GM23338 (cell line): Measurements from ENCODE around the gene DHRS7B. TPM values are rescaled to one million over a fixed set of nuclear protein-coding genes. Genes with fewer than 3 reads are reported as not detected.

Experiments
- ATAC-seq: fragments of 200-7000 bp; cut with Tn5 transposase; 3 replicates; pipeline ENCODE4 v1.9.1; 2020
- DNase-seq: peaks from one replicate; pipeline ENCODE4 v3.0.0-alpha.2; 2015; ENCODE audit warnings: low spot score
- H2AFZ ChIP-seq: fragments of 200-600 bp; sonication (generic); 2 replicates; pipeline ENCODE4 v1.8.0; 2016; ENCODE audit warnings: antibody characterized with exemption, mild to moderate bottlenecking, moderate library complexity
- H3F3A ChIP-seq: fragments of 200-600 bp; sonication (generic); replicated peaks from 2 replicates; pipeline ENCODE4 v1.8.0; 2017; ENCODE audit warnings: antibody characterized with exemption, mixed run types, low read depth
- H3K27ac ChIP-seq: fragments of 200-600 bp; sonication (generic); 2 replicates; pipeline ENCODE4 v1.6.1; 2016; ENCODE audit warnings: low read depth
- H3K27me3 ChIP-seq: fragments of 200-600 bp; sonication (generic); 2 replicates; pipeline ENCODE4 v1.8.0; 2016; ENCODE audit warnings: mild to moderate bottlenecking, mixed run types, moderate library complexity; ENCODE audit not compliant: insufficient read depth
- H3K36me3 ChIP-seq: fragments of 200-600 bp; sonication (generic); 2 replicates; pipeline ENCODE4 v1.8.0; 2016; ENCODE audit warnings: mild to moderate bottlenecking; ENCODE audit not compliant: insufficient read depth
- H3K4me1 ChIP-seq: fragments of 200-600 bp; sonication (generic); 2 replicates; pipeline ENCODE4 v1.8.0; 2016; ENCODE audit warnings: mild to moderate bottlenecking, moderate library complexity; ENCODE audit not compliant: insufficient read depth
- H3K4me2 ChIP-seq: fragments of 200-600 bp; sonication (generic); 2 replicates; pipeline ENCODE4 v1.7.1; 2017; ENCODE audit warnings: mixed run types
- H3K4me3 ChIP-seq: fragments of 200-600 bp; sonication (generic); 2 replicates; pipeline ENCODE4 v1.6.1; 2016; ENCODE audit warnings: mixed run types
- H3K79me2 ChIP-seq: fragments of 200-600 bp; sonication (generic); replicated peaks from 2 replicates; pipeline ENCODE4 v1.8.0; 2017; ENCODE audit warnings: mild to moderate bottlenecking; ENCODE audit not compliant: insufficient read depth
- H3K9me2 ChIP-seq: fragments of 200-600 bp; sonication (generic); 2 replicates; pipeline ENCODE4 v1.8.0; 2017; ENCODE audit not compliant: insufficient read depth
- H4K20me1 ChIP-seq: fragments of 200-600 bp; sonication (generic); replicated peaks from 2 replicates; pipeline ENCODE4 v1.8.0; 2017; ENCODE audit warnings: mild to moderate bottlenecking; ENCODE audit not compliant: insufficient read depth
- H3K27ac Mint-ChIP-seq: 2 replicates; pipeline ENCODE4 v1.8.0; 2020; ENCODE audit warnings: inconsistent platforms, mild to moderate bottlenecking, moderate library complexity, mixed read lengths
- H3K27me3 Mint-ChIP-seq: 3 replicates; pipeline ENCODE4 v1.8.0; 2022; ENCODE audit warnings: low read depth, mild to moderate bottlenecking, moderate library complexity, mixed read lengths, inconsistent platforms; ENCODE audit not compliant: insufficient read depth, poor library complexity
- H3K36me3 Mint-ChIP-seq: 3 replicates; pipeline ENCODE4 v1.8.0; 2021; ENCODE audit warnings: low read depth, mild to moderate bottlenecking, inconsistent platforms, moderate library complexity, mixed read lengths
- H3K4me1 Mint-ChIP-seq: 3 replicates; pipeline ENCODE4 v1.8.0; 2020; ENCODE audit warnings: mild to moderate bottlenecking, inconsistent platforms, mixed read lengths
- H3K4me3 Mint-ChIP-seq: 3 replicates; pipeline ENCODE4 v1.8.0; 2021; ENCODE audit warnings: moderate library complexity, mild to moderate bottlenecking, inconsistent platforms, mixed read lengths
- H3K9me3 Mint-ChIP-seq: 3 replicates; pipeline ENCODE4 v1.8.0; 2020; ENCODE audit warnings: moderate library complexity, mild to moderate bottlenecking, inconsistent platforms, mixed read lengths
- CREB1 ChIP-seq: fragments of 250-450 bp; sonication (Bioruptor Pico); IDR thresholded peaks from 2 replicates; pipeline ENCODE4 v1.5.0; 2020; ENCODE audit warnings: low read depth, mild to moderate bottlenecking, moderate library complexity
- CTCF ChIP-seq, 2 experiments: fragments of 200-600 bp in 1 of 2; sonication (generic) in 1 of 2; conservative IDR thresholded peaks; 2 replicates each; pipeline versions ENCODE4 v1.5.1 to v1.6.1; 2016 to 2017; ENCODE audit warnings: antibody characterized with exemption in 2 of 2, low read depth in 2 of 2, mild to moderate bottlenecking in 2 of 2, moderate library complexity in 1 of 2
- ETS1 ChIP-seq: IDR thresholded peaks from 2 replicates; pipeline ENCODE4 v1.6.1; 2016; ENCODE audit warnings: antibody characterized with exemption
- EZH2 ChIP-seq: fragments of 200-600 bp; sonication (generic); IDR thresholded peaks from one replicate; pipeline ENCODE4 v1.8.0; 2017; ENCODE audit warnings: antibody characterized with exemption, mild to moderate bottlenecking, low read depth; ENCODE audit not compliant: unreplicated experiment
- EZH2phosphoT487 ChIP-seq: fragments of 200-600 bp; sonication (generic); IDR thresholded peaks from one replicate; pipeline ENCODE4 v1.8.1; 2018; ENCODE audit warnings: antibody characterized with exemption; ENCODE audit not compliant: unreplicated experiment
- JUNB ChIP-seq: IDR thresholded peaks from one replicate; pipeline ENCODE4 v1.6.1; 2016; ENCODE audit warnings: antibody characterized with exemption; ENCODE audit not compliant: unreplicated experiment
- NANOG ChIP-seq: IDR thresholded peaks from 2 replicates; pipeline ENCODE4 v1.6.1; 2016; ENCODE audit warnings: antibody characterized with exemption, borderline replicate concordance
- POLR2AphosphoS5 ChIP-seq: IDR thresholded peaks from 2 replicates; pipeline ENCODE4 v1.6.1; 2016; ENCODE audit warnings: antibody characterized with exemption, low read depth
- REST ChIP-seq: IDR thresholded peaks from one replicate; pipeline ENCODE4 v1.6.1; 2018; ENCODE audit warnings: antibody characterized with exemption; ENCODE audit not compliant: unreplicated experiment
- STAT1 ChIP-seq: IDR thresholded peaks from one replicate; pipeline ENCODE4 v1.6.1; 2016; ENCODE audit warnings: antibody characterized with exemption; ENCODE audit not compliant: unreplicated experiment
- ZNF114 ChIP-seq: fragments of 250-450 bp; sonication (Bioruptor Pico); IDR thresholded peaks from 2 replicates; pipeline ENCODE4 v1.5.0; 2020; ENCODE audit warnings: mild to moderate bottlenecking, moderate library complexity
- ZNF331 ChIP-seq: fragments of 250-450 bp; sonication (Bioruptor Pico); IDR thresholded peaks from 2 replicates; pipeline ENCODE4 v1.5.0; 2020; ENCODE audit warnings: low read depth, mild to moderate bottlenecking, moderate library complexity
- ZNF462 ChIP-seq: fragments of 250-450 bp; sonication (Bioruptor Pico); IDR thresholded peaks from 2 replicates; pipeline ENCODE4 v1.5.0; 2020; ENCODE audit warnings: mild to moderate bottlenecking, moderate library complexity
- polyA plus RNA-seq: library from polyadenylated mRNA; unstranded; fragments of >200 nt; fragmentation: Nextera tagmentation; extraction: Ambion mirVana; gene quantifications from 2 replicates; pipeline ENCODE4 v1.2.1, GENCODE V29; 2016
- total RNA-seq: library from RNA; depleted of rRNA; stranded (reverse); fragments of >200 nt; shearing (Covaris generic); gene quantifications from 2 replicates; pipeline ENCODE4 v1.2.3, GENCODE V29; 2014

The DHRS7B gene
- total and polyA plus RNA-seq, 2 experiments from 2014 or later: 26.6 to 27.9 TPM

- TF ChIP-seq ETS1 (no peak), EZH2phosphoT487 (no peak), ZNF114 (CRISPR knock-in tag) (no peak), EZH2 (no peak), CTCF (conservative IDR thresholded peaks at IDR 0.05; ENCODE audit: low read depth in 2 of 2) (no peak), POLR2AphosphoS5 (no peak), JUNB (no peak), ZNF331 (no peak), NANOG (no peak), STAT1 (no peak), REST (no peak), CREB1 (CRISPR knock-in tag) (no peak), ZNF462 (CRISPR knock-in tag) (no peak)
- Mint-ChIP-seq H3K4me1 (peaks cover 49% of the 10 kb centered on the region), H3K9me3 (no peaks in the 10 kb centered on the region), H3K36me3 (peaks cover 37% of the 10 kb centered on the region), H3K27ac (peak overlapping the region; percentile 53), H3K4me3 (no peak overlapping the region), H3K27me3 (peaks cover 7% of the 10 kb centered on the region)
- Histone ChIP-seq H2AFZ (no peak overlapping the region), H3K4me1 (peaks cover 36% of the 10 kb centered on the region), H4K20me1 (peaks cover 50% of the 10 kb centered on the region), H3K36me3 (peaks cover 8% of the 10 kb centered on the region), H3K9me2 (no peaks in the 10 kb centered on the region), H3K27ac (peak overlapping the region; percentile 98), H3K27me3 (no peaks in the 10 kb centered on the region), H3K4me3 (no peak overlapping the region), H3K4me2 (peak overlapping the region; percentile 1; the same call in 1 of the 2 replicates), H3K79me2 (peaks cover 63% of the 10 kb centered on the region), H3F3A (peaks cover 30% of the 10 kb centered on the region)
- no peak for DNase-seq
- ATAC-seq: no peak
Measured at GRCh38 chr17:21198411-21198810, 71.6 kb downstream of the DHRS7B start.
